ENCODE measurements around the gene JPH3. TPM values are rescaled to one million over a fixed set of nuclear protein-coding genes. Genes with fewer than 3 reads are reported as not detected.

Gene JPH3
- total RNA-seq, 1 experiment from 2014 or later = 39.0 TPM

- TF ChIP-seq ZNF532 (CRISPR knock-in tag; IDR thresholded peaks at IDR 0.05; ENCODE audit: borderline replicate concordance) (no peak), ZNF423 (CRISPR knock-in tag; IDR thresholded peaks at IDR 0.05) (no peak), USF1 (CRISPR knock-in tag; IDR thresholded peaks at IDR 0.05) (peak; percentile 67; the same call in 1 of the 2 replicates), E2F1 (CRISPR knock-in tag; IDR thresholded peaks at IDR 0.05) (no peak), GRHL2 (CRISPR knock-in tag; IDR thresholded peaks at IDR 0.05; ENCODE audit: insufficient replicate concordance, severe bottlenecking) (no peak), RELA (CRISPR knock-in tag; IDR thresholded peaks at IDR 0.05; ENCODE audit: borderline replicate concordance) (no peak), RORB (CRISPR knock-in tag; IDR thresholded peaks at IDR 0.05) (no peak), FOXP4 (CRISPR knock-in tag; IDR thresholded peaks at IDR 0.05) (peak; percentile 86; the same call in 1 of the 2 replicates), ZNF232 (CRISPR knock-in tag; IDR thresholded peaks at IDR 0.05) (0 out of 2 replicates have a peak, but pooled peaks have one; percentile 60), SMAD3 (CRISPR knock-in tag; IDR thresholded peaks at IDR 0.05; ENCODE audit: borderline replicate concordance) (peak; percentile 66; the same call in 1 of the 2 replicates), OVOL2 (CRISPR knock-in tag; IDR thresholded peaks at IDR 0.05; ENCODE audit: borderline replicate concordance) (no peak), ZBTB21 (CRISPR knock-in tag; IDR thresholded peaks at IDR 0.05; ENCODE audit: borderline replicate concordance) (no peak), FOXK1 (CRISPR knock-in tag; IDR thresholded peaks at IDR 0.05) (peak; percentile 70; the same call in 1 of the 2 replicates), ATF3 (CRISPR knock-in tag; conservative IDR thresholded peaks at IDR 0.05) (no peak), SMAD4 (CRISPR knock-in tag; IDR thresholded peaks at IDR 0.05) (peak; percentile 33; the same call in 1 of the 2 replicates), TP53 (CRISPR knock-in tag; IDR thresholded peaks at IDR 0.05) (no peak), MAX (CRISPR knock-in tag; IDR thresholded peaks at IDR 0.05) (peak; percentile 47; the same call in 1 of the 2 replicates), ARID4B (CRISPR knock-in tag; IDR thresholded peaks at IDR 0.05; ENCODE audit: borderline replicate concordance) (0 out of 2 replicates have a peak, but pooled peaks have one; percentile 46), ZNF416 (CRISPR knock-in tag; IDR thresholded peaks at IDR 0.05) (no peak), SOX15 (CRISPR knock-in tag; IDR thresholded peaks at IDR 0.05) (no peak), IRF1 (CRISPR knock-in tag; IDR thresholded peaks at IDR 0.05) (peak; percentile 74; the same call in 1 of the 2 replicates), STAT6 (CRISPR knock-in tag; conservative IDR thresholded peaks at IDR 0.05; ENCODE audit: low read depth) (no peak), PRRX2 (CRISPR knock-in tag; IDR thresholded peaks at IDR 0.05) (no peak)
Observed at GRCh38 chr16:87661561-87661960, 59.3 kb downstream of the JPH3 start (continued).
